GM19035 (cell line): ENCODE data around the gene ERAP2.
"Not testable (repeated sequence)": the region's sequence is repeated elsewhere in the genome, so short reads cannot be mapped to it uniquely, and the experiment has no call there.

Experiments
- ATAC-seq: cut with Tn5 transposase; IDR thresholded peaks from one replicate; pipeline ENCODE4 v1.9.1; 2021; ENCODE audit not compliant: unreplicated experiment

Gene ERAP2

GRCh38 chr5:96876292-96876850 is at the start of gene ERAP2:
Gene ERAP2 (plus strand): TSS chr5:96876500. CDS start chr5:96879686, 3,186 bp downstream.
- ATAC-seq = peak; percentile 55

- no peak for ATAC-seq
Observed at GRCh38 chr5:96829297-96829696, 47.0 kb upstream of the ERAP2 start.

GRCh38 chr5:96834016-96834415 is 42.3 kb upstream of the ERAP2 start:
- no peak for ATAC-seq

GRCh38 chr5:96835791-96836191 is 40.5 kb upstream of the ERAP2 start:
- no peak for ATAC-seq

- ATAC-seq = no peak
Observed at GRCh38 chr5:96836817-96837216, 39.5 kb upstream of the ERAP2 start.

- ATAC-seq = no peak
Observed at GRCh38 chr5:96837303-96837702, 39.0 kb upstream of the ERAP2 start.

GRCh38 chr5:96838201-96839070 is 37.9 kb upstream of the ERAP2 start:
- ATAC-seq = no peak

GRCh38 chr5:96839071-96839592 is 37.2 kb upstream of the ERAP2 start:
- ATAC-seq = no peak

GRCh38 chr5:96841931-96842330 is 34.4 kb upstream of the ERAP2 start:
- ATAC-seq = not testable (repeated sequence)

GRCh38 chr5:96843140-96843539 is 33.2 kb upstream of the ERAP2 start:
- no peak for ATAC-seq

- no peak for ATAC-seq
Observed at GRCh38 chr5:96844481-96844990, 31.8 kb upstream of the ERAP2 start.

- ATAC-seq = no peak
Observed at GRCh38 chr5:96851312-96852062, 24.8 kb upstream of the ERAP2 start.

GRCh38 chr5:96852759-96853158 is 23.5 kb upstream of the ERAP2 start:
- ATAC-seq = no peak

GRCh38 chr5:96854067-96854466 is 22.2 kb upstream of the ERAP2 start:
- ATAC-seq = no peak

GRCh38 chr5:96855031-96855872 is 21.0 kb upstream of the ERAP2 start:
- no peak for ATAC-seq

- no peak for ATAC-seq
Observed at GRCh38 chr5:96856371-96856770, 19.9 kb upstream of the ERAP2 start.

- no peak for ATAC-seq
Observed at GRCh38 chr5:96857454-96857853, 18.8 kb upstream of the ERAP2 start.

- ATAC-seq = no peak
Observed at GRCh38 chr5:96857924-96858323, 18.4 kb upstream of the ERAP2 start.

- ATAC-seq = no peak
Observed at GRCh38 chr5:96859375-96859774, 16.9 kb upstream of the ERAP2 start.

- no peak for ATAC-seq
Observed at GRCh38 chr5:96861076-96861475, 15.2 kb upstream of the ERAP2 start.
